Thyroid gland (tissue), 4 donors: ENCODE data around the gene AAK1. TPM values are rescaled to one million over a fixed set of nuclear protein-coding genes. Genes with fewer than 3 reads are reported as not detected.

Source experiments
- DNase-seq, 2 donors: peaks; one replicate each; pipeline ENCODE4 v3.0.0-alpha.2; 2019
- H3K27ac ChIP-seq, 3 donors: fragments of 200-600 bp; sonication (generic); 1 replicate in 2 of 3; 2 replicates in 1 of 3; pipeline ENCODE4 v1.5.1; 2016 to 2019; ENCODE audit warnings: mild to moderate bottlenecking in 1 of 3, moderate library complexity in 1 of 3
- H3K27me3 ChIP-seq: fragments of 200-600 bp; sonication (generic); one replicate; pipeline ENCODE4 v1.5.1; 2019
- H3K36me3 ChIP-seq, 2 donors: fragments of 200-600 bp; sonication (generic); one replicate each; pipeline ENCODE4 v1.5.1; 2016 to 2019
- H3K4me1 ChIP-seq, 2 donors: fragments of 200-600 bp; sonication (generic); one replicate each; pipeline ENCODE4 v1.5.1; 2017 to 2019
- H3K4me3 ChIP-seq, 3 donors: fragments of 200-600 bp; sonication (generic); replicated peaks in 1 of 3; 1 replicate in 2 of 3; 2 replicates in 1 of 3; pipeline ENCODE4 v1.5.1; 2016; ENCODE audit warnings: mild to moderate bottlenecking in 1 of 3
- H3K9me3 ChIP-seq: fragments of 200-600 bp; sonication (generic); one replicate; pipeline ENCODE4 v1.5.1; 2017
- CTCF ChIP-seq, 6 experiments: fragments of 200-600 bp in 3 of 6; fragments of 450-650 bp in 3 of 6; sonication (generic) in 3 of 6; IDR thresholded peaks; one replicate each; pipeline ENCODE4 v1.5.1; 2016 to 2019; ENCODE audit warnings: antibody characterized with exemption in 6 of 6, mild to moderate bottlenecking in 2 of 6, inconsistent platforms in 1 of 6, moderate library complexity in 1 of 6
- POLR2A ChIP-seq, 2 donors: fragments of 450-650 bp; IDR thresholded peaks; one replicate each; pipeline ENCODE4 v1.6.1; 2017; ENCODE audit warnings: antibody characterized with exemption in 2 of 2, mild to moderate bottlenecking in 2 of 2, moderate library complexity in 1 of 2
- WGBS, 2 donors: methylation state at CpG; one replicate each; pipeline ENCODE4 v1.1.5; 2017; 5-methylcytosine and 5-hydroxymethylcytosine counted together
- intact Hi-C: fragments of 100-400 bp; cut with DNase I; formaldehyde crosslinking; loops from one replicate; pipeline ENCODE4 v1.15.1; 2023
- total RNA-seq, 4 donors: library from RNA; depleted of rRNA; stranded (reverse); fragments of >200 nt; gene quantifications; one replicate each; pipeline ENCODE4 v1.2.3, GENCODE V29; 2016

AAK1 gene
- total RNA-seq, 4 donors from 2014 or later = 82.0 to 174 (median 144) TPM

DNA sequence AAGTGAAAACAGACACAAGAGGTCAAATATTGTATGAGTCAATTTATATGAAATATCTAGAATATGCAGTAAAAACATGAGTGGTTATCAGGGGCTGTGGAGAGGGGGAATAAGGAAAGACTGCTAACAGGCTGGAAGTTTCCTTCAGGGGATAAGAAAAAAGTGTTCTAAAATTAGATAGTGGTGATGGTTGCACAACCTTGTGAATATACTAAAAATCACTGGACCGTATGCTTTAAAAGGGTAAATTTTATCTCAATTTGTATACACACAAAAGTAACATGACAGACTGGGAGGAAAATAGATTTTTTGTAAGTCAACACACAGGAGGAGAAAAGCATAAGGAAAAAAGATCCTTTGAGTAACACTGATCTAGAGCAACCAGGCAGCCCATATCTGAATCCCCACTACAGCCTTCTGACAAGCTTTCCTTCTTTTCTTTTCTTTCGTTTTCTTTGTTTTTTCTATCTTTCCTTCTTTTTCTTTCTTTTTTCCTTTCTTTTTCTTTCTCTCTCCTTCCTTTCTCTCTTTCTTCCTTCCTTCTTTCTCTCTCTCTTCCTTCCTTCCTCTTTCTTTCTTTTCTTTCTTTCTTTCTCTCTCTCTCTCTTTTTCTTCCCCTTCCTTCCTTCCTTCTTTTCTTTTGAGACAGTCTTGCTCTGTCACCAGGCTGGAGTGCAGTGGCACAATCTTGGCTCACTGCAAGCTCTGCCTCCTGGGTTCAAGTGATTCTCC, 95.4 kb downstream of the AAK1 start:
- Histone ChIP-seq H3K4me1 (peaks cover 13 to 23% of the 10 kb centered on the region in 2 donors), H3K9me3 (no peaks in the 10 kb centered on the region), H3K27ac (peak overlapping the region in 2 of 3 donors; percentile 1 to 39), H3K4me3 (no peak overlapping the region), H3K27me3 (no peaks in the 10 kb centered on the region), H3K36me3 (peaks cover 3 to 7% of the 10 kb centered on the region in 2 donors)
- intact Hi-C loops = no loop called here
- DNase-seq = no peak
- TF ChIP-seq CTCF (IDR thresholded peaks at IDR 0.05) (no peak), POLR2A (IDR thresholded peaks at IDR 0.05) (no peak)
- 75 to 76% methylated on average over 2 of the region's 2 CpGs for WGBS, 2 donors

DNA sequence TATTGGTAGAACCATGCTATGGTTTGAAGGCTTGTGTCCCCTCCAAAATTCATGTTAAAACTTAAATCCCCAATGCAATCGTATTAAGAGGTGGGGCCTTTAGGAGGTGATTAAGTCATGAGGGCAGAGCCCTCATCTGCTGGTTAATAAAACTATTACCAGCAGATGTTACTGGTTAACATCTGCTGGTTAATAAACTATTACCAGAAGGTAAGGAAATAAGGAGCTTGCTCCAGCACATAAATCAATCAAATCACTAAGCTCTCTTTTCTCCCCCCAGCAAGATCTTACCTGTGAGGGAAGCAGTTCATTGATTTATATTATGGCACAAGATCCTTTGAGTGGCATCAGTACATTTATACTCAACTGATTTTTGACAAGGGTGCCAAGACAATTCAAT, 96.9 kb downstream of the AAK1 start:
- Histone ChIP-seq H3K27me3 (no peaks in the 10 kb centered on the region), H3K36me3 (peaks cover 15 to 16% of the 10 kb centered on the region in 2 donors), H3K4me3 (no peak overlapping the region), H3K4me1 (peaks cover 13 to 23% of the 10 kb centered on the region in 2 donors), H3K9me3 (no peaks in the 10 kb centered on the region), H3K27ac (no peak overlapping the region)
- DNase-seq = no peak
- no peak for TF ChIP-seq CTCF (IDR thresholded peaks at IDR 0.05)
- TF ChIP-seq POLR2A (IDR thresholded peaks at IDR 0.05) = no peak
- intact Hi-C loops = no loop called here
- 94 to 100% methylated on average over 1 of the region's 1 CpG for WGBS, 2 donors

- DNase-seq = no peak
- Histone ChIP-seq H3K4me3 (no peak overlapping the region), H3K27ac (peak overlapping the region in 1 of 3 donors; percentile 2), H3K36me3 (peaks cover 18 to 21% of the 10 kb centered on the region in 2 donors), H3K9me3 (no peaks in the 10 kb centered on the region), H3K27me3 (no peaks in the 10 kb centered on the region), H3K4me1 (peaks cover 13 to 23% of the 10 kb centered on the region in 2 donors)
- intact Hi-C loops = no loop called here
- TF ChIP-seq POLR2A (IDR thresholded peaks at IDR 0.05) (no peak), CTCF (IDR thresholded peaks at IDR 0.05) (no peak)
- 87% methylated on average over 2 of the region's 2 CpGs for WGBS, 2 donors
These were observed 98.0 kb downstream of the AAK1 start for GRCh38 chr2:69545477-69545932.

DNA sequence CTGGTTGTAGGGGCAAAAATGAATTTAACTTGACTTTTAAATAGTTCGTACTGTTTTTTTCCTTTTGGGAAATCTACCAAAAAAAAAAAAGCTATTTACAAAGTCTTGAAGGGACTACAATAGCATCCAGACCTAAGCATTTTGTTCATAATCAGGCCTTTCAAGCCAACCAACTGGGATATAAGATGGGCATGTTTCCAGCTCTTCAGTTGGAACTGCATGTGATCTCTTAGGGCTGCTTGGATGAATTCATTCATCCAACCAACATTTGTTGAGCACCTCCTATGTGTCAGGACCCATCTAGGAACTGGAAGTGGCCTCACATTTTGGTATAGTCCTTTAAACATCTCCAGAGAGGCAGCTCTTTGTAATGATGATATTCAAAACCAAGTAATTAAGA, 98.6 kb downstream of the AAK1 start:
- 73 to 85% methylated on average over 1 of the region's 1 CpG for WGBS, 2 donors
- no peak overlapping the region for H3K4me3 ChIP-seq
- H3K27ac ChIP-seq = peak overlapping the region in 1 of 3 donors; percentile 39
- no peaks in the 10 kb centered on the region for H3K27me3 ChIP-seq
- no peak for DNase-seq
- no peaks in the 10 kb centered on the region for H3K9me3 ChIP-seq
- TF ChIP-seq POLR2A (IDR thresholded peaks at IDR 0.05) (no peak), CTCF (IDR thresholded peaks at IDR 0.05) (no peak)
- intact Hi-C loops = no loop called here
- H3K36me3 ChIP-seq = peaks cover 20 to 23% of the 10 kb centered on the region in 2 donors
- H3K4me1 ChIP-seq = peaks cover 13 to 18% of the 10 kb centered on the region in 2 donors

GRCh38 chr2:69539549-69539908, 104.0 kb downstream of the AAK1 start:
- H3K4me3 ChIP-seq = no peak overlapping the region
- peaks cover 27% of the 10 kb centered on the region in 2 donors for H3K36me3 ChIP-seq
- no peaks in the 10 kb centered on the region for H3K27me3 ChIP-seq
- intact Hi-C loops = no loop called here
- DNase-seq = no peak
- no peak overlapping the region for H3K27ac ChIP-seq
- H3K4me1 ChIP-seq = peaks cover 11 to 12% of the 10 kb centered on the region in 2 donors
- no peak for TF ChIP-seq CTCF (IDR thresholded peaks at IDR 0.05)
- no peaks in the 10 kb centered on the region for H3K9me3 ChIP-seq
